HG02623 (cell line): ENCODE measurements around the gene B4GALT7.
"Not testable (repeated sequence)": the region's sequence is repeated elsewhere in the genome, so short reads cannot be mapped to it uniquely, and the experiment has no call there.

Experiments used
- ATAC-seq: cut with Tn5 transposase; IDR thresholded peaks from one replicate; pipeline ENCODE4 v1.9.1; 2021; ENCODE audit warnings: moderate library complexity; ENCODE audit not compliant: unreplicated experiment

The B4GALT7 gene

DNA sequence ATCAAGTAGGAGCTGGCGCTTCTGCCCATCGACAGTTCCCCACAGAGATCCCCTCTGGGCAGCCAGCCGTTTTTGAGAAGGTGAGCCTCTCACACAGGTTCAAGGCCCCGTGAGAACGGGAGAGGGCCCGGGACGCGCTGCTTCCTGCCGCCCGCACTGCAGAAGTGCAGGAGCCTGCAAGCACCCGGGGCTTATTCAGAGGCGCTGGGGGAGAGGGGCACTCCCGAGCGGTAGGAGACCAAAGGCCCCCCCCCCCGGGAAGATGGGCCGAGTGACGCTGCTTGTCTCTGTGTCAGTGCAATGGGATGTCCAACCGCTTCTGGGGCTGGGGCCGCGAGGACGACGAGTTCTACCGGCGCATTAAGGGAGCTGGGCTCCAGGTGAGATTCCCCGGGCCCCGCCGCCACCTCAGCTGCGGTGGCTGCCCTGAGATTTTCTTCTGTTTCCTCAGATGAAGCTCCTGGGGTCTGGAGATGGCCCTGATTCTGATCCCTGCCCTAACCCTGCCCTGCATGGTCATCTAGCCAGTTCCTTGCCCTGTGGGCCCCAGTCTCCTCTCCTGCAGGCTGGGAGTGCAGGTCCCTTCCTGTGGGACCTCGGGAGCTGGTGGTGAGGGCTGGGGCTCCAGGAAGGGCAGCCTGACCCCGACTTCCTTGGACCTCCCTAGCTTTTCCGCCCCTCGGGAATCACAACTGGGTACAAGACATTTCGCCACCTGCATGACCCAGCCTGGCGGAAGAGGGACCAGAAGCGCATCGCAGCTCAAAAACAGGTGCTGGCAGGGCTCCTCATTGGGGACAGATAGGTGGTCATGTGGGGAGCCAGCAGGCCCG lies 8.5 kb downstream of the B4GALT7 start:
- ATAC-seq, result no peak

- ATAC-seq, result no peak
These were observed 9.4 kb downstream of the B4GALT7 start for GRCh38 chr5:177609076-177610059.

DNA sequence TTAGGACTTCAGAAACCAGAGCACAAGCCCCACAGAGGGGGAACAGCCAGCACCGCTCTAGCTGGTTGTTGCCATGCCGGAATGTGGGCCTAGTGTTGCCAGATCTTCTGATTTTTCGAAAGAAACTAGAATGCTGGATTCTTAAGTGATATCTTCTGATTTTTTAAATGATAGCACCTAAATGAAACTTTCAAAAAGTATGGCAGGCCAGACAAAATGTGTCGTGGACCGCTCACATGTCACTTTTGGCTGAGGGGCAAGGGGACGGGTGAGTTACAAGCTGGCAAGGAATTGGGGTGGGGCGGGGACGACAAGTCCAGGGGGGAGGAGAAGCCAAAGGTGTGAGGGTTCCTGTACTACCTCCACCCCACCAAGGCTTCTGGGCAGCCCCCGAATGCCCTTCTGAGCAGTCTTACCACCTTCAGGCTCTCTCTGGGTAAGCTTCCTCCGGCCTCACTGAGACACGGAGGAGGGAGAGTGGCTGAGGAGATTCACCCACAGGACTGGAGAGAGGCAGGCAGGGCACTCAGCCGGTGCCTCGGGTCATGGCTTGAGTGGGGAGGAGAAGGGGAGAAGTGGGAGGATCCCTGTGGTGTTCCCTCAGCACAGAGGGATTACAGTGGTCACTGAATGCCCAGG lies 10.3 kb downstream of the B4GALT7 start:
- no peak for ATAC-seq

- no peak for ATAC-seq
These were observed 11.0 kb downstream of the B4GALT7 start for GRCh38 chr5:177610770-177611445.

DNA sequence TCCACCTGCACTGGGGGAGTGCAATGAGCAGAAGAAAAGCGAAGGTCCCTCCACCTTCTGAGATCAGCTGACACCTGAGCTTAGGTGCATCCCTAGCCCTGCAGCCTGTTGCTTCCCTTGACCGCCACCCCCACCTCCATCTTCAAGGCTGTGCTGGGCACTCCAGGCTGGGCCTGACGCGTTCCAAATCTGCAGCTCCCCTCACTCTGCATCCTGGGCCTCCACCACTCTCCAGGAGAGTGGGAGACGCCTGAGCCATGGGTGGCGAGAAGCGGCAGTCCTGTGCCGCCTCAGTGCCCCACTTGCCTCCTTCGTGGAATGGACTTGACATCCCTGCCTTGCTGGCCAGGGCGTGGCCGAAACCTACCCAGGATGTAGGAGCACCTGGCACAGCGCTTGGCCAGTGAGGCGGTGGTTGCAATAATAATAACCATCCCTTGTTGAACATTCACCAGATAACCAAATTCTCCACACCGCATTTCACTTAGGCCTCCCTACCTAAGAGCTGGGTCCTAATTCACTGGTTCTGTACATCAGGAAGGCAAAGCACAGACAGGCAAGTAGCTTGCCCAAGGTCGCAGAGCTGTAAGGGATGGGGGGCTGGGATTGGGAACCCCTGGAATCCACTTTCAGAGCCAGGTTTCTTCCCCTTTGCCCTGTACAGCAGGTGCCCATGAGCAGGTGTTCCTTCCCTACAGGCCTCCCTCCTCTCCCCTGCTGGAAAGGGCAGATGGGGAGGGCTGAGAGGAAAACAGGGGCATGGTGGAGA lies 11.7 kb downstream of the B4GALT7 start:
- ATAC-seq, result no peak

- ATAC-seq, result no peak
These were observed 12.3 kb downstream of the B4GALT7 start for GRCh38 chr5:177612215-177612673.

GRCh38 chr5:177620560-177620959 lies 20.6 kb downstream of the B4GALT7 start:
- ATAC-seq, result no peak

GRCh38 chr5:177624172-177624571 lies 24.2 kb downstream of the B4GALT7 start:
- not testable (repeated sequence) for ATAC-seq

DNA sequence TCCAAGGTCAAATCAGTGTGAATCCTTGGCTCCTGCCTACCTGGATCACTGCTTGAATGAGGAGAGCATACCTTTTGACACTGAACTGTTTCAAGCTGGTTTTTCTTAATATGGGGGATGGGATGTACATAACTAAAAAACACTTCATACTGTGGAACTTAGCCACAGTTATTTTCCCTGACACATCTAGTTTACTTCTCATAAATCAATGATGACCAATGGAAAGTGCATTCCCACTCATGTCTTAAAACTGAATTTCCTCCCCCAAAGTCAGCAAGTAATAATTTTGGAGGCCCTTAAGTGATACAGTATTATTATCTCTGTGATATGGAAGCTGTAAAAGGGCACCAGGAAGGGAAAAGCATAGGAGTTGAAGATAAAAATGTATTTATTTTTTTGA lies 30.3 kb downstream of the B4GALT7 start:
- not testable (repeated sequence) for ATAC-seq

GRCh38 chr5:177634912-177635311 lies 35.0 kb downstream of the B4GALT7 start:
- ATAC-seq, result not testable (repeated sequence)

DNA sequence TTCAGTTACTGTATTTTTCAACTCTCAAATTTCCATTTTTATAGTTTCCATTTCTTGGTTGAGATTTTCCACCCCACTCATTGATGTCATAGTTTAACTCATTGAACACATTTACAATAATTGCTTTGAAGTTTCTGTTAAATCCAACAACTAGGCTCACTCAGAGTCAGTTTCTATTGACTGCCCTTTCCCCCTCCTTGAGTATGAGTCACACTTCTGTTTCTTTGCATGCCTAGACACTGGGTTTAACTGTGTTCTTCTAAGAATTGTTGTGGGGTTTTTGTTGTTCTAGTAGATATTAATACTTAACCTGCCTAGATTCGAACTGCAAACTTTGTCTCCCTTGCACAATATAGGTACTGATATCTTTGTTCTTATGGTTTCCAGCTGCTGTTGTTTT lies 45.5 kb downstream of the B4GALT7 start:
- not testable (repeated sequence) for ATAC-seq

DNA sequence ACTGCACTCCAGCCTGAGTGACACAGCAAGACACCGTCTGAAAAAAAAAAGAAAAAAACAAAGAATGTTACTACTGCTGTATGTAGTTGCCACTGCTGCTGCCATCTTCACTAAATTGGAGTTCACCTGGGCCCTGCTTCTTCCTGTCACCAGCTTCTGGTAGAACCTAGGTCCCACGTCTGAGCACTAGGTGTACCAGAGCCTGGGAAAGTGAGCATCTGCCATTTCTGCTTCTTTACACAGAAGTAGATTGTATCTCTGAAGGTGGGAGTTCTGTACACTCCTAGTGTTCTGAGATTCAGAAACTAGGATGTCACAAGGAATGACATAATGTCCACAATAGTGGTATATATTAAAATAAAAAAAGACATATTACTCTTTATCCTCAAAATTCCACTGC lies 51.3 kb downstream of the B4GALT7 start:
- ATAC-seq, result not testable (repeated sequence)

GRCh38 chr5:177657846-177658245 lies 57.9 kb downstream of the B4GALT7 start:
- ATAC-seq, result not testable (repeated sequence)

GRCh38 chr5:177658542-177658941 lies 58.6 kb downstream of the B4GALT7 start:
- not testable (repeated sequence) for ATAC-seq
